ENCODE measurements around the gene LNX2. TPM values are rescaled to one million over a fixed set of nuclear protein-coding genes. Genes with fewer than 3 reads are reported as not detected.

Gene LNX2
- total and polyA plus RNA-seq, 9 donors, result 3.6 to 9.8 (median 7.8) TPM

DNA sequence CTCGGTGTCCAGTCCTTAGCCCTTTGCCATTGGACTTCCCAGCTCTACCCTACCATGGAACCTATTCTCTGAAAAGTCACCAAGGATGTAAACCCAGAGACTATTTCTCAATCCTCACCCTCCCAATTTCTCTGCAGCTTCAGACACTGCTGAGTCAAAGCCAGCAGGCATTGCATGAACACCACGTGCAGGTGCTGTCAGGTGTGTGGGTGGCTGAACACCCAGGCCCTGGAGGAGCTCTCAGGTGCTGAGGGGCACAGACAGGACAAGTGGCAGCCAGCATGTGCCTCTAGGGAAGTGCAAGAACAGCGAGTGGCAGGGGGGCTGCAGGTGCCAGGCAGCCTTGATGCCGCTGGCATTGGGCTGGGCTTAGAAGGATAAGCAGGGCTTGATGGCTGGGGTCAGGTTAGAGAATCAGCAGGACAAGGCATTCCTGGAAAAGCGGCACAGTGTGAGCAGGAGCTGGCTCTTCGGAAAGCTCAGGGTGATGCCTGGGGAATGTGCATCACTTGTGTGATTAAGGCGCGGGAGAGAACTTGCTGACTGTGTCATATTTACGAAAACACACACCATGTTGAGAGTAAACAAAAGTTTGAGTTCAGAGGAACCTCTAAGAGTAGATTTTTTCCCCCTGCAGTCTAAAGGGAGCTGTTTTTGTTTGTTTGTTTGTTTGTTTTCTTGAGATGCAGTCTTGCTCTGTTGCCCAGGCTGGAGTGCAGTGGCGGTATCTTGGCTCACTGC is 83.8 kb downstream of the LNX2 start:
- no peak for DNase-seq
- Histone ChIP-seq H3K4me1 (ENCODE audit: insufficient read depth) (no peaks in the 10 kb centered on the region), H3K27me3 (no peaks in the 10 kb centered on the region), H3K9me3 (no peaks in the 10 kb centered on the region), H3K4me3 (no peak overlapping the region), H3K27ac (no peak overlapping the region), H3K36me3 (no peaks in the 10 kb centered on the region)
- 65 to 83% (median 67%) methylated on average over 10 of the region's 10 CpGs for WGBS, 3 donors
- intact Hi-C loops (cut with DNase I), result loop anchor here in 1 of 4 donors (10.0 kb wide), 1 partner anchor 288 kb away; no protein-coding TSS in a partner anchor
- TF ChIP-seq POLR2A (IDR thresholded peaks at IDR 0.05), result no peak
- no peak for TF ChIP-seq EP300 (IDR thresholded peaks at IDR 0.05)
- no peak for TF ChIP-seq CTCF (IDR thresholded peaks at IDR 0.05)

DNA sequence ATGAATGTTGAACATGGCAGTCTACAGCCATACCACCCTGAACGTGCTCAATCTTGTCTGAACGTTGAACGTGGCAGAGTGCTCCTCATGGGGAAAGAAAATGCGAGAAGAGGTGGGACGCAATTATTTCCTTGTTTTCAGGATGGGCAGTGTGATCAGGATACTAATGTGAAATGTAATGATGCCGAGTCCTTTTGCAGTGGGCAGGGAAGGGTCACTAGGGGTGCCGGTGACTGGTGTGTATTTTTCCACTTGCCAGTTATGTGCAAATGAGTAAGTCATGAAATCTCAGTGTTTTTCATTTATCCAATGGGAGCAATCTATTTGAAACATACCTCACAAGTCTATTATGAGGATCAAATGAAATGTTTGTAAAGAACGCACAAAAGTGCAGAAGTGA is 84.8 kb downstream of the LNX2 start:
- Histone ChIP-seq H3K9me3 (no peaks in the 10 kb centered on the region), H3K27ac (no peak overlapping the region), H3K36me3 (no peaks in the 10 kb centered on the region), H3K27me3 (no peaks in the 10 kb centered on the region), H3K4me3 (no peak overlapping the region), H3K4me1 (ENCODE audit: insufficient read depth) (no peaks in the 10 kb centered on the region)
- DNase-seq, result no peak
- WGBS, 3 donors, result 64 to 84% (median 67%) methylated on average over 8 of the region's 8 CpGs
- intact Hi-C loops (cut with DNase I), result loop anchor here in 1 of 4 donors (10.0 kb wide), 1 partner anchor 289 kb away; no protein-coding TSS in a partner anchor
- TF ChIP-seq POLR2A (IDR thresholded peaks at IDR 0.05), result no peak
- no peak for TF ChIP-seq CTCF (IDR thresholded peaks at IDR 0.05)
- TF ChIP-seq EP300 (IDR thresholded peaks at IDR 0.05), result no peak

GRCh38 chr13:27534981-27535380 is 85.3 kb downstream of the LNX2 start:
- TF ChIP-seq CTCF (IDR thresholded peaks at IDR 0.05) (no peak), POLR2A (IDR thresholded peaks at IDR 0.05) (no peak), EP300 (IDR thresholded peaks at IDR 0.05) (no peak)
- no peaks in the 10 kb centered on the region for H3K9me3 ChIP-seq
- no peak for DNase-seq
- no peak overlapping the region for H3K4me3 ChIP-seq
- intact Hi-C loops (cut with DNase I), result loop anchor here (5.0 to 10.0 kb wide), 3 partner anchors 287 to 292 kb away; no protein-coding TSS in a partner anchor
- WGBS, 3 donors, result 12 to 28% (median 14%) methylated on average over 3 of the region's 3 CpGs
- no peaks in the 10 kb centered on the region for H3K4me1 ChIP-seq (ENCODE audit: insufficient read depth)
- H3K27ac ChIP-seq, result no peak overlapping the region
- no peaks in the 10 kb centered on the region for H3K27me3 ChIP-seq
- no peaks in the 10 kb centered on the region for H3K36me3 ChIP-seq

DNA sequence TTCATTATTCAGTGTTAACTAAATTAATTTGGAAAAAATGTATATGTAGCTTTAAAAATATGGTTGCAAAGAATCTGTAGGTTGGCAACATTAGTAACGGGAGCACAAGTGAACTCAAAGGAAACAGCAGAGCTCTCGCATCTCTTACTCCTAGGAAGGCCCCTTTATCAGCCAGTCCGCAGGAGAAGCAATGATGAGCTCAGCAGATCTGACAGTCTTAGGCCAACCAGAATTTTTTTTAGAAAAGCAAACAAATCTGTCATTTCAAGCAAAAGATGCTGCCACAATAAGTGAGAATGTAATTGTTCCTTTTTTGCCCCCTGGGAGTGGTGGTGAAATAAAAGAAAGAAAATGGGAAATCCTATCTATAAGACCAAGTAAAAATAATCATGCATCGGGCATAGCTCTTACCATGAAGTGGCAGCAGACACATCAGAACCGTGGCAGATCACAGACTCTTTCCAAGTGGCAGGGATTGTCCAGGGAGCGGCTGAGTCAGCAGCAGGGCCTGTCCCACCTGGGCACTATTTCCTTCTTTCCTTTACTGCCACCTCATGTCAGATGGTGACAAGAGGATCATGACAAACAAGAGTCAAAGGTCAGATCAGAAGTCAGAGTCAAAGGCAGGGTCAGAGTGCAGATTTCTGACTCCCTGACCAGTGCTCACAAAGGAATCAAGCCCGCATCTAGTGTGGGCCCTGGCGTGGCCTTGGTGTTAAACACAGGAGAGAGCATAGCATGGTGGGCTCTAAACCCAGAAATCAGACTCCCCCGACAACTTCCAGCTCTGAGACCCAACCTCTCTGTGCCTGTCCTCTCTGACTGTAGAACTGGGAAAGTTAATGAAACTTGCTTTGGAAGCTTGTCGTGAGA is 86.0 kb downstream of the LNX2 start:
- DNase-seq, result no peak
- 74 to 78% (median 78%) methylated on average over 10 of the region's 10 CpGs for WGBS, 3 donors
- no peaks in the 10 kb centered on the region for H3K27me3 ChIP-seq
- H3K36me3 ChIP-seq, result no peaks in the 10 kb centered on the region
- intact Hi-C loops (cut with DNase I), result loop anchor here (5.0 to 10.0 kb wide), 3 partner anchors 288 to 293 kb away; no protein-coding TSS in a partner anchor
- H3K4me3 ChIP-seq, result no peak overlapping the region
- H3K27ac ChIP-seq, result no peak overlapping the region
- H3K4me1 ChIP-seq (ENCODE audit: insufficient read depth), result no peaks in the 10 kb centered on the region
- no peak for TF ChIP-seq POLR2A (IDR thresholded peaks at IDR 0.05)
- TF ChIP-seq CTCF (IDR thresholded peaks at IDR 0.05), result no peak
- TF ChIP-seq EP300 (IDR thresholded peaks at IDR 0.05), result no peak
- H3K9me3 ChIP-seq, result no peaks in the 10 kb centered on the region
